GM23338 (cell line): ENCODE measurements around the gene KDM1A.

Experiments used
- CREB1 ChIP-seq: fragments of 250-450 bp; sonication (Bioruptor Pico); IDR thresholded peaks from 2 replicates; pipeline ENCODE4 v1.5.0; 2020; ENCODE audit warnings: low read depth, mild to moderate bottlenecking, moderate library complexity
- ETS1 ChIP-seq: IDR thresholded peaks from 2 replicates; pipeline ENCODE4 v1.6.1; 2016; ENCODE audit warnings: antibody characterized with exemption
- EZH2 ChIP-seq: fragments of 200-600 bp; sonication (generic); IDR thresholded peaks from one replicate; pipeline ENCODE4 v1.8.0; 2017; ENCODE audit warnings: antibody characterized with exemption, mild to moderate bottlenecking, low read depth; ENCODE audit not compliant: unreplicated experiment
- EZH2phosphoT487 ChIP-seq: fragments of 200-600 bp; sonication (generic); IDR thresholded peaks from one replicate; pipeline ENCODE4 v1.8.1; 2018; ENCODE audit warnings: antibody characterized with exemption; ENCODE audit not compliant: unreplicated experiment
- JUNB ChIP-seq: IDR thresholded peaks from one replicate; pipeline ENCODE4 v1.6.1; 2016; ENCODE audit warnings: antibody characterized with exemption; ENCODE audit not compliant: unreplicated experiment
- POLR2AphosphoS5 ChIP-seq: IDR thresholded peaks from 2 replicates; pipeline ENCODE4 v1.6.1; 2016; ENCODE audit warnings: antibody characterized with exemption, low read depth
- REST ChIP-seq: IDR thresholded peaks from one replicate; pipeline ENCODE4 v1.6.1; 2018; ENCODE audit warnings: antibody characterized with exemption; ENCODE audit not compliant: unreplicated experiment
- ZNF114 ChIP-seq: fragments of 250-450 bp; sonication (Bioruptor Pico); IDR thresholded peaks from 2 replicates; pipeline ENCODE4 v1.5.0; 2020; ENCODE audit warnings: mild to moderate bottlenecking, moderate library complexity
- ZNF331 ChIP-seq: fragments of 250-450 bp; sonication (Bioruptor Pico); IDR thresholded peaks from 2 replicates; pipeline ENCODE4 v1.5.0; 2020; ENCODE audit warnings: low read depth, mild to moderate bottlenecking, moderate library complexity
- TF ChIP-seq, protein P1 (sequence below), 2 experiments: fragments of 200-600 bp in 1 of 2; sonication (generic) in 1 of 2; conservative IDR thresholded peaks; 2 replicates each; pipeline versions ENCODE4 v1.5.1 to v1.6.1; 2016 to 2017; ENCODE audit warnings: antibody characterized with exemption in 2 of 2, low read depth in 2 of 2, mild to moderate bottlenecking in 2 of 2, moderate library complexity in 1 of 2

DNA sequence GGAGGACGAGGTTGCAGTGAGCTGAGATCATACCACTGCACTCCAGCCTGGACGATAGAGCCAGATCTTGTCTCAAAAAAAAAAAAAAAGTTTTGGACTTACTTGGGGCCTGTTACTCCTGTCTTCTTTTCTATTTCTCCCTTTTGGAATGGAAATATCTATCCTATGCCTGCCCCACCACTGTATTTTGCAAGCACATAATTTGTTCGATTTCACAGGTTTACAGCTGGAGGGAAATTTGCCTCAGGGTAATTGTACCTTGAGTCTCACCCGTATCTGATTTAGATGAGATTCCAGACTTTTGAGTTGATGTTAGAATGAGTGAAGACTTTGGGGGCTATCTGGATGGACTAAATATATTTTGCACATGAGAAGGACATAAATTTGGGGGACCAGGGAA is 12.2 kb upstream of the KDM1A start:
- TF ChIP-seq, protein P1, sequence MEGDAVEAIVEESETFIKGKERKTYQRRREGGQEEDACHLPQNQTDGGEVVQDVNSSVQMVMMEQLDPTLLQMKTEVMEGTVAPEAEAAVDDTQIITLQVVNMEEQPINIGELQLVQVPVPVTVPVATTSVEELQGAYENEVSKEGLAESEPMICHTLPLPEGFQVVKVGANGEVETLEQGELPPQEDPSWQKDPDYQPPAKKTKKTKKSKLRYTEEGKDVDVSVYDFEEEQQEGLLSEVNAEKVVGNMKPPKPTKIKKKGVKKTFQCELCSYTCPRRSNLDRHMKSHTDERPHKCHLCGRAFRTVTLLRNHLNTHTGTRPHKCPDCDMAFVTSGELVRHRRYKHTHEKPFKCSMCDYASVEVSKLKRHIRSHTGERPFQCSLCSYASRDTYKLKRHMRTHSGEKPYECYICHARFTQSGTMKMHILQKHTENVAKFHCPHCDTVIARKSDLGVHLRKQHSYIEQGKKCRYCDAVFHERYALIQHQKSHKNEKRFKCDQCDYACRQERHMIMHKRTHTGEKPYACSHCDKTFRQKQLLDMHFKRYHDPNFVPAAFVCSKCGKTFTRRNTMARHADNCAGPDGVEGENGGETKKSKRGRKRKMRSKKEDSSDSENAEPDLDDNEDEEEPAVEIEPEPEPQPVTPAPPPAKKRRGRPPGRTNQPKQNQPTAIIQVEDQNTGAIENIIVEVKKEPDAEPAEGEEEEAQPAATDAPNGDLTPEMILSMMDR (conservative IDR thresholded peaks at IDR 0.05; ENCODE audit: low read depth in 2 of 2), result no peak
- no peak for TF ChIP-seq JUNB
- no peak for TF ChIP-seq REST
- no peak for TF ChIP-seq EZH2phosphoT487
- TF ChIP-seq ETS1, result no peak
- no peak for TF ChIP-seq EZH2
- TF ChIP-seq POLR2AphosphoS5, result no peak
- no peak for TF ChIP-seq CREB1 (CRISPR knock-in tag)
- TF ChIP-seq ZNF114 (CRISPR knock-in tag), result no peak
- no peak for TF ChIP-seq ZNF331 (CRISPR knock-in tag)
